HG02571 (cell line): ENCODE results near the gene SPRR5.

ENCODE experiments used
- ATAC-seq: cut with Tn5 transposase; IDR thresholded peaks from one replicate; pipeline ENCODE4 v1.9.1; 2021; ENCODE audit warnings: mild to moderate bottlenecking, moderate library complexity; ENCODE audit not compliant: unreplicated experiment

Gene SPRR5

DNA sequence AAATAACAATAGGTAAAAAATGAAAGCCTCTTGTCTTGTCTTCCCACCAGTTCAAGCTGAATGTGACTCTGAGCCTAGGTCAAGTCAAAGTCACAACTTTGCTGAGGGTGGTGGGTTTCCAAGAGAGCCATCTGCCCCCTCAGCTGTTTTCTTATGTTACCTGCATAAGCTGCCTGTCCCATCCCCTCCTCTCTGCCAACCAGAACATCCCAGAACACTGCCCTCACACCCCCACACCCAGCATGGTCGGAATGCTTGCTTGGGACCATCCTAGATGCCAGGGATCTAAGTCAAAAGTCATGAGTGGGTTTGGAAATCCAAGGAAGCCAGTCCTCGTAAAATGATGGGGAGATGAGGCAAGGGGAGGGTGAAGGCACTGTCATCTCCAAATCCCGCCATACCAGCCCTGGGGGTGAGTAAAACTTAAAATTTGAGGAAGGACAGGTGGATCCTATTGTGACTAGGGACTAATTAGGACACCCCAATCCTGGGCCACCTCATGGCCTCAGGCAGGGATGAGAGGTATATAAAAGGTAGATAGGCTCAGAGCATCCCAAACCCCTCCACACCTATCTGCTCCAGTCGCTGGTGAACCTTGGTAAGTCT lies at the start of gene SPRR5:
TSS of gene SPRR5 (plus strand) at position 556 of the 606 bp plus-strand sequence. CDS start 1,349 bp downstream, outside the sequence.
- ATAC-seq, result no peak

GRCh38 chr1:152899027-152899426 lies 48.0 kb upstream of the SPRR5 start:
- no peak for ATAC-seq

- ATAC-seq, result no peak
Measured at GRCh38 chr1:152899883-152900282, 47.1 kb upstream of the SPRR5 start.

- ATAC-seq, result no peak
Measured at GRCh38 chr1:152901631-152902030, 45.4 kb upstream of the SPRR5 start.

DNA sequence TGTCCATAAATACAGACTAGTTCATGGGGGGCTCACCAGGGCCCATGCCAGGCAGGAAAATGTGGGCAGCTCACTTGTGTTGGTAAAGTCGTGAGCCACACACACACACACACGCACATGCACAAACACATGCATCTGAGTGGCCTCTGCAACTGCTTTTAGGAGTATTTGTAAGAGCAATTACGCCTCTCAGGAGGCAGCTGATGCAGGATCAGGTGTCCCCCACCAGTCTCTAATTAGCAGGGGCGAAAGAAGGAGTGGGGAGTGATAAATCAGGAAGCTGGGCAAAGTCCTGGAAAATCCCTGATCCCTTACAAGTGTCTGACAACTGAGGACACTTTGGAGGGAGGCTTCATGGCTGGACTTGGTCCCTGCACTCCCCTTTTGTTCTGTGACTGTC lies 44.4 kb upstream of the SPRR5 start:
- ATAC-seq, result no peak

GRCh38 chr1:152904688-152905440 lies 42.1 kb upstream of the SPRR5 start:
- ATAC-seq, result no peak

DNA sequence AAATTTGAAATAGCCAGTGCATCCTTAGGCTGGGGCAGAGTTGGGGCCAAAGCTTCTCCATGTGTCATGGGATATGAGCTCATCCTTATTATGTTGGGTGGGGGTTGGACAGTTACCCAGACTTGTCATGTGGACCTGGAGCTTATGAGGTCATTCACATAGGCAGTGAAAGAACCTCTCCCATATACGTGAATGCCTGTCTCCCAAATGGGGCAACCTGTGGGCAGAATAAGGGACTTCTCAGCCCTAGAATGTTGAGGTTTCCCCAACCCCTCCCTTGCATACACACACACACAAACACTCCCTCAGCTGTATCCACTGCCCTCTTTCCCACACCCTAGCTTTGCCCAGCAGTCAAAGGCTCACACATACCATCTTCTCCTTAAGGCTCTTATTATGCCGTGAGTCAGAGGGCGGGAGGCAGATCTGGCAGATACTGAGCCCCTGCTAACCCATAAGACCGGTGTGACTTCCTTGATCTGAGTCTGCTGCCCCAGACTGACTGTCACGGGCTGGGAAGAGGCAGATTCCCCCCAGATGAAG lies 40.9 kb upstream of the SPRR5 start:
- ATAC-seq, result no peak

DNA sequence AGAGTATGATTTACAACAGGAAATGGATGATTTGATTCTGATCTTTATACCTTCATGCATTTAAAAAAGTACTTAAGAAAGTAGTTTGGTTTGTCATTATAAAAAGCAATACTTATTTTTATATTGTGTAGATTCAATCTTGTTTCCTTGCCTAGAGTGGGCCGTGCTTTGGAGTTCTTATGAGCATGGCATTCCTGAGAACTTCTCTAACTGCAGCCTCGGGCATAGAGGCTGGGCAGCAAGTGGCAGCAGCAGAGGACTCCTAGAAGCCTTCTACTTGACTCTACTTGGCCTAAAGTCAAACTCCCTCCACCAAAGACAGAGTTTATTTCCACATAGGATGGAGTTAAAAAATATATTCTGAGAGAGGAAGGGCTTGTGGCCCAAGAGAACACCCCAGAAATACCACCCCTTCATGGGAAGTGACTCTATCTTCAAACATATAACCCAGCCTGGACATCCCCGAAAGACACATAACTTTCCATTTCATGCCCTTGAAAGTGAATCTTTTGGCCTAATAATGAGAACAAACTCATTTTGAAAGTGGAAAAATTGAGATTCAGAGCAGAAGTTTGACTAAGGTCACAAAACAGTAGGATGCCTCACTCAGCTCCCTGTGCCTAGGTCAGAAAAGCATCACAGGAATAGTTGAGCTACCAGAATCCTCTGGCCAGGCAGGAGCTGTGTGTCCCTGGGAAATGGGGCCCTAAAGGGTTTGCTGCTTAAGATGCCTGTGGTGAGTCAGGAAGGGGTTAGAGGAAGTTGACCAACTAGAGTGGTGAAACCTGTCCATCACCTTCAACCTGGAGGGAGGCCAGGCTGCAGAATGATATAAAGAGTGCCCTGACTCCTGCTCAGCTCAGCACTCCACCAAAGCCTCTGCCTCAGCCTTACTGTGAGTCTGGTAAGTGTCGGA lies 39.1 kb upstream of the SPRR5 start, which contains the start of gene IVL:
TSS of gene IVL (plus strand) at position 861 of the 916 bp plus-strand sequence. CDS start 1,252 bp downstream, outside the sequence.
- no peak for ATAC-seq

DNA sequence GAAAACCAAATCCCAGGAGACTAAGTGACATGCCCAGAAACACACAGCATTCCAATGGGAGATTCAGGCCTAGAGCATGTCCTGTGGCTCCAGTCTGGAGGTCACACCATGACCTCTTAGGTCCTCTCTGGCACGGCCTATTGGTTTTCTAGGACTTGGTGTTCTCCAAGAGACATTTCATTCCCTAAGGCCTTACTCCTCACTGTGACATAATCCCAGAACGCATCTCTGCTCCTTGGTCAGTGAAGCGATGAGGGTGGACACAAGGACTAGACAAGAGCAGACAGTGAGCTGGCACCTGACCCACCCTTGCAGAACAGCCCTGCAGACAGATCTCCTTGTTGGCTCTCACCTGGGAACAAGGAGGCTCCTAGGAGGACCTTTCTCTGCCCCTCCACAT lies 37.8 kb upstream of the SPRR5 start:
- ATAC-seq, result no peak

- no peak for ATAC-seq
Measured at GRCh38 chr1:152912471-152912870, 34.5 kb upstream of the SPRR5 start.

GRCh38 chr1:152912900-152913299 lies 34.1 kb upstream of the SPRR5 start:
- no peak for ATAC-seq

DNA sequence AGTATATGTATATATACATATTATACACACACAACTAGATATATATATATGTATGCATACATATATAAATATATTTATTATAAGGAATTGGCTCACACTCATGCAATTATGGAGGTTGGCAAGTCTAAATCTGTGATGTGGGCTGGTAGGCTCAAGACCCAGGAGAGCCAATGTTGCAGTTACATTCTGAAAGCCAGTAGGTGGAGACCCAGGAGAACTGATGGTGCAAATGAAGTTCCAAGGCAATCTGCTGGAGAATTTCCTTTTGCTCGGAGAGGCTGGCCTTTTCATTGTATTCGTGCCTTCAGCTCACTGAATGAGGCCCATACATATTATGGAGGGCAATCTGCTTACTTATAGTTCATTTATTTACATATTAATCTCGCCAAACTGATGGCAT lies 29.2 kb upstream of the SPRR5 start:
- no peak for ATAC-seq

- no peak for ATAC-seq
Measured at GRCh38 chr1:152919071-152919470, 27.9 kb upstream of the SPRR5 start.

DNA sequence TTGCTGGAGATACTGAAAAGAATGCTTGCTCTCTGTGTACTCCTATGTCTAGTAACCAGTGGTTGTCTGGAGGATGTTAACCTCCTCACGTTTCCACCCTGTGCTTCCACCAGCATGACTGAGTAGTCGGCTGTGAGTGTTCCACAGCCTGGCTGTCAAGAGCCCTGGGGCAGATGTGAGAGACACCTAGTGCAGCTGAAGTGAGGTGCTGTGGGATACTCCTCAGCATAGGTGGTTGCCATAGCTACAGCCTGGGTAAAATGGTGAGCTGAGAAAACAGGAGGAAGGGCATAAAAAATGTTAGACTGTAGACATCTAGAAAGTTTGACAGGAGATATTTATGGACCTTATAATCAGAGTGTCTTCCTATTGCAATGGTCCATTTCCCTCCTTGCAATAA lies 22.8 kb upstream of the SPRR5 start:
- no peak for ATAC-seq

DNA sequence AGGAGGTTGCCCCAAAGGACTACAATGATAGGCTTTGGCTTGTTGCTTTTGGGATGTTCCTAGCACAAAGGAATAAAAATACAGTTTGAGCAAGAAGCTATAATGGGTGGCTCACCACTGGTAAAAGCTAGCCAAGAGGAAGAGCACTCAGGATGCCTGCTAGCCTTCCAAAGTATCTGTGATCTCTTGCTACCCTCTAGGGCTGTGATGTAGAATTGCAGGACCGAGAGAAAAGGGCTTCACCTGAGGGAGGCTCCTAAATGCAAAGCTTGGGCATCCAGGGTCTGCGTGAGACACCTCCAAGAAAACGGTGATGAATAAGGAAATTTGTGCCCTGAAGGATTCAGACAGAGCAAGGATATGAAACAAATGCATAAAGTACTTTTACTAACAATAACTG lies 20.9 kb upstream of the SPRR5 start:
- no peak for ATAC-seq

- ATAC-seq, result no peak
Measured at GRCh38 chr1:152928671-152929070, 18.3 kb upstream of the SPRR5 start.

DNA sequence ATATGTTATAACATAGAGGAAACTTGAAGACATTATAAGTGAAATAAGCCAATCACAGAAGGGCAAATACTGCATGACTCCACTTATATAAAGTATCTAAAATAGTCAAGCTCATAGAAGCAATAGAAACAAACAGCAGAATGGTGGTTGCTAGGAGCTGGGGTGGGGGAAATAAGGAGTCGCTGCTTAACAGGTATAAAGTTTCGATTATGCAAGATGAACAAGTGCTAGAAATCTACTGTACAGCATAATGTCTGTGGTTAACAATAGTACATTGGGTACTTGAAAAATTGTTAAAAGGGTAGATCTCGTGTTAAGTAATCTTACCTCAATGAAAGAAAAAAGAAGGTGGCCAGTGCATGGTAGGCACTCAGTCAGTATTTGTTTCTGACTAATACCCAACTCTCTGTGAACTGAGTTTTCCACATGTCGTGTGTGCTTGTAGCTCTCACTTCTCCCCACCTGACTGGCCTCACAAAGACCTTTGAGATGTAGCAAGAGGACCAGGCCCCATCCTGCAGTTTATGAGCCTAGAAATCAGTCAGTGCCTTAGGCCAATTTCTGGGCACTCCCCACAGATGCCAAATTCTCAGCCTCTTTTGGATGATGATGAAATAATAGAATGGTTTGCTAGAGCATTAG lies 14.7 kb upstream of the SPRR5 start:
- no peak for ATAC-seq

- no peak for ATAC-seq
Measured at GRCh38 chr1:152933196-152933595, 13.8 kb upstream of the SPRR5 start.

DNA sequence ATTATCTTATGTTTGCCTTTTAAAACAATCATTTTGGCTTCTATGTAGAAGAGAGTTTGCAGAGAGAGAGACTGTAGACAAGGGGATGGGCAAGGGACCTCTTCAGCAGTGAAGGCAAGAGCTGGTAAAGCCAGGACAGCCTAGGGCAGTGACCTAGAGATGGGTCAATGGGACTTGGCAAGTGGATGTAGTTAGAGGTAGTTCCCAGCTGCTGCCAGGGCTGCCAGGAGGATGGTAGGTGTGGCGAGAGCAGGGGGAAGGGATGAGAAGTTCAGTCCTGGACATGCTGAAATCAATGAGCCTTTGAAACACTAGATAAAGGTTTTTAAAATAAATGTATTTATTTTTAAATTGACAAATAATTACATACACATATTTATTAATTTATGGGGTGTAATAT lies 6.4 kb upstream of the SPRR5 start:
- ATAC-seq, result no peak

DNA sequence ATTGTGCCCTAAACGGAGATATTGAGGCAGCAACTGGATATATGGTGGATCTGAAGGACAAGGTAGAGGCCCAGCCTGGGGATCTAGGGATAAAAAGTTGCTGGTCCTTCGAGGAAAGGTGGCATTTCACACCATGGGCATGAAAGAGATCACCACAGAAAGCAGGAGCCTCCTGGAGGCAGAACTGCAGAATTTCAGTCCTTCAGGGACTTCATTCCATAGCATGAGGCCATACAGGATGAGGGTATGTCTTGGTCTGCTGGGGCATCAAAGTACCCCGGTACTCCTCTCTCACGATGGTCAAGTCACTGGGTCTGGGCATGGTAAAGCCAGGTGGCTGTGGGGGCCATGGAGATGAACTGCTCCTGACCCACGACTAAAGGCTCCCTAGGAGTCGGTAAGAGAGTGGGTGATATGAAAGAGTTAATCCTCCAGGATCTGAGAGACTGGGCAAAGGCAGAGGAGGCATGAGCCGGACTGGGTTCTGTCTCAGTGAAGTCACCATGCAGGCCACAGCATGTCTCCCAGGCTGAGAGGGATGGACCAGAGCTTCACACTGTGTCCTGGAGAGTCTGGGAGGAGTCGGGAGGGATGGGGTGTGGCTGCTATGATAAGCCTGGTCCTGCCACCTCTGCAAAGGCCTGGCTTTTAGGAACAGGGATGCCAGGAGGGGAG lies 5.8 kb upstream of the SPRR5 start:
- ATAC-seq, result no peak
